Renal cortical epithelial cell (primary cell): ENCODE results near the gene GPR37L1. TPM values are rescaled to one million over a fixed set of nuclear protein-coding genes. Genes with fewer than 3 reads are reported as not detected.
"Not testable (repeated sequence)": the region's sequence is repeated elsewhere in the genome, so short reads cannot be mapped to it uniquely, and the experiment has no call there.

Experiments
- DNase-seq: peaks from one replicate; pipeline ENCODE4 v3.0.0-alpha.2; 2011; ENCODE audit warnings: low read depth
- total RNA-seq: library from RNA; depleted of rRNA; stranded (reverse); fragments of >200 nt; gene quantifications from 2 replicates; pipeline ENCODE4 v1.2.3, GENCODE V29; 2014

Gene GPR37L1
- total RNA-seq, 1 donor from 2014 or later, result 0.15 TPM

DNA sequence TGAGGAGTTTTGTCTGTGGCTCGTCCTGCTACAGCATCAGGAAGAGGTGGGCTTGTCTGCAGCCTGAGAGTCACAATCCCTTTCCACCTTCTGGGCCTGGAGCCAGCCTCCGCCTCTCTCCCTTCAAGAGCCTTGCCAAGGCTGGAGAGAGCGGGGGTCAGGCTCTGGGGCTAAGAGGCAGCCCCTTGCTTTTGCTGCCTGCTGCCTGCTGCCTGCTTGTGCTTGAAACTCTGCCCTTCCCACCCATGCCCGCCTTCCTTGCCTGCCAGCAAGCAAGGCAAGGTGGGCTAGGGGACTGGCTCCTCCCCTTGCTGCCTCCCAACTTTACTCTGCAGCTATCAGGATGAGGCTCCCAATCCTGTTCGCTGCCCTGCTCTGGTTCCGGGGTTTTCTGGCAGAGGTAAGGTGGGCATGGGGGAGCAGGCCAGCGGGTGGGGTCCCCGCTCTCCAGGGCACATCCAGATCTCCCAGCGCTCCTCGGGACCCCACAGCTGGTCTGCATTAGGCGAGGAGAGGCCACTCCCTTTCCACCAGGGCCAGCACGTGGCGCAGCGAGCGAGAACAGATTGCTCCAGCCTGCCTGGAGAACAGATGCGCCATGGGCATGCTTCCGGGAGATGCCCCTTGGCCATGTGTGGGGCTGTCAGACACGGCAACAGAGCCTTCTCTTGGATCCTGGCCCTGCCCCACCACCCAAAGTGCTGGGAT is 45.1 kb downstream of the GPR37L1 start:
- DNase-seq, result no peak

DNA sequence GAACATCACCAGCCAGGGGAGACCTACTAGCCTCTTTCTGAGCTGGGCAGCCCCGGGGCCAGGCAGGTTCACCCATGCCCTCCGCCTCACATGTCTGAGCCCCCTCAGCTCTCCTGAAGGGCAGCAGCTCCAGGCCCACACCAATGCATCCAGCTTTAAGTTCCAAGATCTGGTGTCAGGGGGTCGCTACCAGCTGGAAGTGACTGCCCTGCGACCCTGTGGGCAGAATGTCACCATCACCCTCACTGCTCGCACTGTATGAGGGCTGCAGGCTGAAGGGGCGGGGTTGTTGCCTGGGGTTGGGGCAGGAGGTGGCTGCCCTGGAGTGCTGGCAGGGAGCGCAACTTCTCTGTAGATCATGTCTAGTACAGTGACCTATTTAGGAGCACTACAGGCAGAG is 46.1 kb downstream of the GPR37L1 start:
- DNase-seq, result no peak

DNA sequence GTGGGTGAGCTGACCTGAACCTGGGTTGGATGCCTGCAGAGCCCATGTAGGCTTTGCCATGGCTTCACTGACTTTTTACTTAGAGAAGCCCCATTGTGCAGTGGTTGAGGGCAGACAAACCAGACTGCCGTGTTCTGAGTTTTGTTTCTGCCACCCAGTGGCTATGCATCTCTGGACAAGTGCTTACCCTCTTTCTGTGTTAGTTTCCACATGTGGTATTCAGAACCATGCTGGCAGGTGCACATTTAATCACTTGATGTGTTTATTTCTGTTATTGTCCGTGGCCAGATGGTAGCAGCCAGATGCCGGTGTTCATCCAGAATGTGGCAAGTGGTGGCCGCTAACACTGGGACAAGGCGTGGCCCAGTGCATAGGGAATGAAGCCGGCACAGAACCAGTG is 48.0 kb downstream of the GPR37L1 start:
- no peak for DNase-seq

DNA sequence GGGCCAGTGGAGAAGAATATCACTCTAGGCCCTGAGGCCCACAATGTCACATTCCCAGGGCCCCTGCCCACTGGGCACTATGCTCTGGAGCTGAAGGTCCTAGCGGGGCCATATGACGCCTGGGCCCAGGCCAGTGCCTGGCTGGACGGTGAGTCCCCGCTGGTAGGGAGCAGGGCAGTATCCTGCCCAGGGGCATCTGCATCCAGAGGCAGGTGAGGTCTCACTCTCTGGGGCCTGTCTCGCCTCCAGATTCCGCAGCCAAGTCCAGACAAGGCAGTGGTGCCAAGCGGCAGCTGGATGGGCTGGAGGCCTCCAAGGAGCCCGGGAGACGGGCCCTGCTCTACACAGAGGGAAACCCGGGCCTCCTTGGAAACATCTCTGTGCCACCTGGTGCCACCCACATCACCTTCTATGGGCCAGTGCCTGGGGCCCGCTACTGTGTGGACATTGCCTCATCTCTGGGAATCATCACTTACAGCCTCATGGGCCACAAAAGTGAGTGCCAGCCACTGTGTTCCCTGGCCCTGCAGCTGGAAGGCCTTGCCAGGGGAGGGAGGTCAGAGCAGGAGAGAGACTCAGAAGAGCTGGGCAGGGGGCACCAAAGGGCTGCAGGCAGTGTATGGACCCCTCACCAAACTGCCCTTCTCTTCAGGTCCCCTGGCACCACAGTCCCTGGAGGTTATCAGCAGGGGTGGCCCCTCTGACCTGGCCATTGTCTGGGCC is 48.7 kb downstream of the GPR37L1 start:
- no peak for DNase-seq

DNA sequence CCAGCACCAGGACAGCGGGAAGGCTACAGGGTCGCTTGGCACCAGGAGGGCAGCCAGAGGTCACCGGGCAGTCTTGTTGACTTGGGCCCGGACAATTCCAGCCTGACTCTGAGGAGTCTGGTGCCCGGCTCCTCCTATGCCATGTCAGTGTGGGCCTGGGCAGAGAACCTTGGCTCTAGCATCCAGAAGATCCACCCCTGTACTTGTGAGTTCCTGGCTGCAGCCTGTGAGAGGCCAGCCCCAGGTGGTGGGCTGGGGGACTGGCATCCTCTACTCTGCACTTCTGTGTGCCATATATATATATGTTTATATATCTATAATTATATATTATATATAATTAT is 49.3 kb downstream of the GPR37L1 start:
- DNase-seq, result no peak

DNA sequence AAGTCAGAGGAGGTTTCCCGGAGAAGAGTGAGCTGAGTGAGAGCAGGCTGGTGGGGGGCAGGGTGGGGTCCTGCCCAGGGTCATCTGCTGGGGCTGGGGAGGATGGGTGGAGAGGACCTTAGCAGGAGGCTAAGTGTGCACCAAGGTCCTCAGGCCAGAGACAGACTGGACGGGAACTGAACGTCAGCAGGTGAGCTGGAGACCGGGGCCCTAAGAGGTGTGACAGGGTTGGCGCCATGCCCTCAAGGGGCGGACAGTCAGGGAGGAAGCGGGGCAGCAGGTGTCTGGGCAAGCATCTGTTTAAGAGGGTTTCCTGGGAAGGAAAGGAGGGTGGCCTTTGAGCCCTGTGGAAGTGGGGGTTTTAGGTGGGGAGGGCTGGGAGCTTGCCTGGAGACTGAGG is 51.3 kb downstream of the GPR37L1 start:
- no peak for DNase-seq

DNA sequence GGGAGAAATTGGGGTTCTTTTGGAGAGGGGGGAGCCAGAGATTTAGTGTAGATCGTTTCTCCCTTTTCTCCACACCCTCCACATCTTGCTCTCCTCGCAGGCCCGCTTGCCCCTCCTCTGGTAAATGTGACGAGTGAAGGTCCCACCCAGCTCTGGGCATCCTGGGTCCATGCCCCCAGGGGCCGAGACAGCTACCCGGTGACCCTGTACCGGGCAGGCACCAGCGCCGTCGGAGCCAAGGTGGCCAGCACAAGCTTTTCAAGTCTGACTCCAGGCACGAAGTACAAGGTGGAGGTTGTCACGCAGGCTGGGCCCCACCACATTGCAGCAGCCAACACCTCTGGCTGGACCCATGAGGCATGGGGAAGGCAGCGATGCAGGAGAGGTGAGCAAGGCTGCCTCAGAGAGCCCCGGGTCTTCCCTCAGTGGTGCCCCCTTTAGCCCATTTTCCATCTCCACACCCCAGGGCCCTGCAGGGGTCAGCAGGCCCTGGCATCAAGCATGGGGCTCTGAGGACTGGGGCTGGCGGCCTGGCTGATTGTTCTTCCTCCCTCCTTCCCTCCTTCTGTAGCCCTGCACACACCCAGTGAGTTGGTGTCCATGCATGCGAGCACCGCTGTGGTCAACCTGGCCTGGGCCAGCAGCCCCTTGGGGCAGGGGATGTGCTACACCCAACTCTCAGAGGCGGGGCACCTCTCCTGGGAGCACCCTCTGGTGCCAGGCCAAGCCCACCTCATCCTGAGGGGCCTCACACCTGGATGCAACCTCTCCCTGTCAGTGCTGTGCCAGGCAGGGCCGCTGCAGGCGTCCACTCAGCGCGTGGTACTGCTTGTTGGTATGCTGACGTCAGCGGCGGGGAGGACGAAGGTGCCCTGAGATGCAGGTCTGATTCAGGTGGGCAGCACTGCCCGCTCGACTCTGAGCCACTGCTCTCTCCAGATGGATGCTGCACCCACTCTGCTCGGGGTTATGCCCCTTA is 54.5 kb downstream of the GPR37L1 start:
- no peak for DNase-seq

DNA sequence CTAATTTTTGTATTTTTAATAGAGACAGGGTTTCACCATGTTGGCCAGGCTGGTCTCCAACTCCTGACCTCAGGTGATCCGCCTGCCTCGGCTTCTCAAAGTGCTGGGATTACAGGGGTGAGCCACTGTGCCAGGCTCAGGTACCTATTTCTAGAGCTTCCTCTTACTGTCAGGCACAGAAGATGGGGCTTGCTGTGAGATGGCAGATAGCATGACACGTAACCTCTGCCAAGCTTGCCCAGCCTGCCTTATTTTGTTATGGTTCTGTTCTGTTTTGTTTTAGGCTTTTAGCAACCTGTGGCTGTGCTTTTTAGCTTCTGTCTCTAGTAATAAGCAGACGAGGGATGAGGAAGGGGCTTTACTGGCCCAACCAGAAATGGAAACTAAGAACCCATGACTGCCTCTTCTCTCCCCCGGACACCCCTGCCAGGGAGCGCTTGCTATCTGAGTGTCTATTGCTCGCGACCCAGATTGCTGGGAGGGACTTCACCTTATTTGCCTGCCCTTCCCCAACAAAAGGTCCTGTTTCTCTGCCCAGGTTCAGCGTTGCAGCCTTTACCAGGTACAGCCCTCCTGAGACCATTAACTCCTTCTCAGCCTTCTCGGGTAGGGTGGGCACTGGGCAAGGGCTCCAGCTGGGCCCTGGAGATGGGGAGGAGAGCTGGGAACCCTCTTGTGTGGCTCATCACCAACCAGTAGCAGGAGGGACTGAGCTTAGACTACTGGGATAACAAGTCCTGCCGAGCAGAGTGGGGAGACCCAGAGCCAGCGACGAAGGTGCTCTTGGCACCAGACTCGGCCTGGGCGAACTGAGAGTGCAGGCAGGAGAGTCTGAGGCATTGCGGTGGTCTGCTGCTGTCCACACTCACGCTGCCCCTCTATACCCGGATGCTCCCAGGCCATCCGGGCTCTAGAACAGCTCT is 57.4 kb downstream of the GPR37L1 start:
- no peak for DNase-seq

DNA sequence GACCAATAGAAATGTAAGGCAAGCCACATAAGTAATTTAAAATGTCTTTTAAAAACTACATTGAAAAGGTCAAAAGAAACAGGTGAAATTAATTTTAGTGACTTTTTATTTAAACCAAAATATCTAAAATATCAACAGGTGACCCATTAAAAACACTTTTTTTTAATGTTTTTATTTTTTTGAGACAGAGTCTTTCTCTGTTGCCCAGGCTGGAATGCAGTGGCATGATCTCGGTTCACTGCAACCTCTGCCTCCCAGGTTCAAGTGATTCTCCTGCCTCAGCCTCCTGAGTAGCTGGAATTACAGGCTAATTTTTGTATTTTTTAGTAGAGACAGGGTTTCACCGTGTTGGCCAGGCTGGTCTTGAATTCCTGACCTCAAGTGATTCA is 58.0 kb downstream of the GPR37L1 start:
- DNase-seq, result not testable (repeated sequence)

DNA sequence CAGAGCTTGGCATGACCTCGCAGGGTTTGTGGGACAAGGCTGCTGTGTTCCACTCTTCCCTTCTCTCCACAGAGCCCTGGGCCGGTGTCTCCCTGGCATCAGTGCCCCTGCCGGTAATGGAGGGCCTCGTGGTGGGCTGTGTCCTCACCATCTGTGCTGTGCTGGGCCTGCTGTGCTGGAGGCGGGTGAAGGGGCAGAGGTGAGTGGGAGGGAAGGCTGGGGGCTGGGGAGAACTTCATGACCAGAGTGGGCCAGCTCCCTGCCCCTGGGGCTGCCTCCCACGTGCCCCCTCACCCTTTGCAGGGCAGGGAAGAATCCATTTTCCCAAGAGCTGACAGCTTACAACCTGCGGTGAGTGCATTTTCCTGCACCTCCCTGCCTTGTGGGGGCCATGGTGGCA is 58.9 kb downstream of the GPR37L1 start:
- DNase-seq, result no peak

DNA sequence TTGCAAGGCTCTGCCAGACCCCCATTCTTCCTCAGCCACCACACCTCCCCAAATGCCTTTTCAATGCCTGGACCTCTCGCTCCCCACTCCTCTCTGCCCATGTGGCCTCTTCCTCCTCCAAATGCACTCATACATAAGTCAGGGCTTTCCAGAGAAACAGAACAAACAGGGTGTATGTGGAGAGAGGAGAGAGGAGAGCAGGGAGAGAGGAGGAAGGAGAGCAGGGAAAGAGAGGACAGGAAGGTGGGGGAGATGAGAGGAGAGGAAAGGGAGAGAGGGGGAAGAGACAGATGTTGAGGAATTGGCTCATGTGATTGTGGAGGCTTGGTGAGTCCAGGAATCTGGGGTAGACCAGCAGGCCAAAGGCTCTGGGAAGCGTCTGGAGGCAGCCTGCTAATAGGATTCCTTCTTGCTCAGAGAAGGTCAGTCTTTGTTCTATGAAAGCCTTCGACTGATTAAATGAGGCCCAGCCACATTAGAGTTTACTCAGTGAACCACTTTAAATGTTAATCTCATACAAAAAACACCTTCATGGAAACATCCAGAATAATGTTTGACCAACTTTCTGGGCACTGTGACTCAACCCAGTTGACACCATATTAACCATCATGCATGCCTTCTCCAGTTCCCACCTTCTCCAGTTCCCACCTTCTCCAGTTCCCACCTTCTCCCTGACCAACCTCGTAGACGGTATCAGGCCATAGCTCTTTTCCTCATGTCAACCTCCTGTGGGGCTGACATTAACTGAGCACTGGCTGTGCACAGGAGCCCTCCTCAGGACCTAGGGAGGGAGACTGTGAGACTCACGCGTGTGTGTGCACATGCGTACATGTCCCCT is 59.5 kb downstream of the GPR37L1 start:
- no peak for DNase-seq

Other genes starting within 250 kb of the GPR37L1 start
- 11.8 and 16.1 TPM in 2 replicates for gene SHISA4, start 234.0 kb upstream of the GPR37L1 start, total RNA-seq
- 0.17 and 0.25 TPM in 2 replicates for gene LMOD1, start 176.4 kb upstream of the GPR37L1 start, total RNA-seq
- 72.0 and 127 TPM in 2 replicates for gene TIMM17A, start 167.4 kb upstream of the GPR37L1 start, total RNA-seq
- gene RNPEP, start 140.3 kb upstream of the GPR37L1 start, total RNA-seq, result 91.0 and 104 TPM in 2 replicates
- gene ELF3, start 112.3 kb upstream of the GPR37L1 start, total RNA-seq, result 277 and 307 TPM in 2 replicates
- gene ARL8A, start 21.8 kb downstream of the GPR37L1 start, total RNA-seq, result 37.2 and 47.9 TPM in 2 replicates
- gene PTPN7, start 37.7 kb downstream of the GPR37L1 start, total RNA-seq, result not detected in 2 replicates
- 0.05 TPM in 1 of 2 replicates, not detected in the other for gene LGR6, start 70.9 kb downstream of the GPR37L1 start, total RNA-seq
- gene UBE2T, start 219.0 kb downstream of the GPR37L1 start, total RNA-seq, result 7.9 and 39.6 TPM in 2 replicates
- 9.0 and 20.1 TPM in 2 replicates for gene PPP1R12B, start 225.8 kb downstream of the GPR37L1 start, total RNA-seq